ENCODE measurements around the gene ENOX1.

Gene ENOX1

GRCh38 chr13:43512221-43512620 lies 274.6 kb downstream of the ENOX1 start:
- TF ChIP-seq CTCF (conservative IDR thresholded peaks at IDR 0.05; ENCODE audit: control insufficient read depth, insufficient read depth, low read depth, low read length) = no peak
- no peak overlapping the region for H3K4me3 ChIP-seq (ENCODE audit: control insufficient read depth, low read depth, low read length)
- DNase-seq (ENCODE audit: low read depth) = no peak

- TF ChIP-seq CTCF (conservative IDR thresholded peaks at IDR 0.05; ENCODE audit: control insufficient read depth, insufficient read depth, low read depth, low read length) = no peak
- DNase-seq (ENCODE audit: low read depth) = no peak
- no peak overlapping the region for H3K4me3 ChIP-seq (ENCODE audit: control insufficient read depth, low read depth, low read length)
Observed at GRCh38 chr13:43510956-43511901, 275.5 kb downstream of the ENOX1 start.

GRCh38 chr13:43495732-43496131 lies 291.0 kb downstream of the ENOX1 start:
- no peak for TF ChIP-seq CTCF (conservative IDR thresholded peaks at IDR 0.05; ENCODE audit: control insufficient read depth, insufficient read depth, low read depth, low read length)
- H3K4me3 ChIP-seq (ENCODE audit: control insufficient read depth, low read depth, low read length) = no peak overlapping the region
- DNase-seq (ENCODE audit: low read depth) = no peak

- H3K4me3 ChIP-seq (ENCODE audit: control insufficient read depth, low read depth, low read length) = no peak overlapping the region
- DNase-seq (ENCODE audit: low read depth) = no peak
- no peak for TF ChIP-seq CTCF (conservative IDR thresholded peaks at IDR 0.05; ENCODE audit: control insufficient read depth, insufficient read depth, low read depth, low read length)
Observed at GRCh38 chr13:43494206-43494605, 292.6 kb downstream of the ENOX1 start.

- TF ChIP-seq CTCF (conservative IDR thresholded peaks at IDR 0.05; ENCODE audit: control insufficient read depth, insufficient read depth, low read depth, low read length) = no peak
- no peak overlapping the region for H3K4me3 ChIP-seq (ENCODE audit: control insufficient read depth, low read depth, low read length)
- no peak for DNase-seq (ENCODE audit: low read depth)
Observed at GRCh38 chr13:43493496-43494000, 293.2 kb downstream of the ENOX1 start.

- no peak overlapping the region for H3K4me3 ChIP-seq (ENCODE audit: control insufficient read depth, low read depth, low read length)
- no peak for DNase-seq (ENCODE audit: low read depth)
Observed at GRCh38 chr13:43492745-43493144, 294.0 kb downstream of the ENOX1 start.

More at GRCh38 chr13:43492745-43493144, 294.0 kb downstream of the ENOX1 start:
- TF ChIP-seq CTCF (conservative IDR thresholded peaks at IDR 0.05; ENCODE audit: control insufficient read depth, insufficient read depth, low read depth, low read length) = no peak

All from fibroblast of mammary gland (primary cell).